Neural crest cell (in vitro differentiated cells): ENCODE results near the gene P3R3URF. TPM values are rescaled to one million over a fixed set of nuclear protein-coding genes. Genes with fewer than 3 reads are reported as not detected.

Experiments
- DNase-seq: peaks from one replicate; pipeline ENCODE4 v3.0.0; 2021; ENCODE audit warnings: low read depth, mixed read lengths, low spot score
- H3K27ac Mint-ChIP-seq: one replicate; pipeline ENCODE4 v1.8.0; 2021; ENCODE audit warnings: mild to moderate bottlenecking, mixed read lengths; ENCODE audit not compliant: unreplicated experiment
- H3K27me3 Mint-ChIP-seq: 2 replicates; pipeline ENCODE4 v1.8.0; 2021; ENCODE audit warnings: low read depth, mild to moderate bottlenecking, mixed read lengths
- H3K36me3 Mint-ChIP-seq: 2 replicates; pipeline ENCODE4 v1.8.0; 2021; ENCODE audit warnings: low read depth, mild to moderate bottlenecking, mixed read lengths
- H3K4me1 Mint-ChIP-seq: 2 replicates; pipeline ENCODE4 v1.8.0; 2021; ENCODE audit warnings: mixed read lengths
- H3K4me3 Mint-ChIP-seq: one replicate; pipeline ENCODE4 v1.8.0; 2021; ENCODE audit warnings: mild to moderate bottlenecking, mixed read lengths
- H3K9me3 Mint-ChIP-seq: 2 replicates; pipeline ENCODE4 v1.8.0; 2021; ENCODE audit warnings: mixed read lengths
- CTCF ChIP-seq: fragments of 200-600 bp; sonication (generic); conservative IDR thresholded peaks from 2 replicates; pipeline ENCODE4 v1.5.0; 2021; ENCODE audit warnings: antibody characterized with exemption, mild to moderate bottlenecking
- total RNA-seq: library from RNA; stranded (reverse); gene quantifications from 2 replicates; pipeline ENCODE4 v1.2.1, GENCODE V29; 2021

Gene P3R3URF
- total RNA-seq, 1 donor from 2014 or later = not detected

DNA sequence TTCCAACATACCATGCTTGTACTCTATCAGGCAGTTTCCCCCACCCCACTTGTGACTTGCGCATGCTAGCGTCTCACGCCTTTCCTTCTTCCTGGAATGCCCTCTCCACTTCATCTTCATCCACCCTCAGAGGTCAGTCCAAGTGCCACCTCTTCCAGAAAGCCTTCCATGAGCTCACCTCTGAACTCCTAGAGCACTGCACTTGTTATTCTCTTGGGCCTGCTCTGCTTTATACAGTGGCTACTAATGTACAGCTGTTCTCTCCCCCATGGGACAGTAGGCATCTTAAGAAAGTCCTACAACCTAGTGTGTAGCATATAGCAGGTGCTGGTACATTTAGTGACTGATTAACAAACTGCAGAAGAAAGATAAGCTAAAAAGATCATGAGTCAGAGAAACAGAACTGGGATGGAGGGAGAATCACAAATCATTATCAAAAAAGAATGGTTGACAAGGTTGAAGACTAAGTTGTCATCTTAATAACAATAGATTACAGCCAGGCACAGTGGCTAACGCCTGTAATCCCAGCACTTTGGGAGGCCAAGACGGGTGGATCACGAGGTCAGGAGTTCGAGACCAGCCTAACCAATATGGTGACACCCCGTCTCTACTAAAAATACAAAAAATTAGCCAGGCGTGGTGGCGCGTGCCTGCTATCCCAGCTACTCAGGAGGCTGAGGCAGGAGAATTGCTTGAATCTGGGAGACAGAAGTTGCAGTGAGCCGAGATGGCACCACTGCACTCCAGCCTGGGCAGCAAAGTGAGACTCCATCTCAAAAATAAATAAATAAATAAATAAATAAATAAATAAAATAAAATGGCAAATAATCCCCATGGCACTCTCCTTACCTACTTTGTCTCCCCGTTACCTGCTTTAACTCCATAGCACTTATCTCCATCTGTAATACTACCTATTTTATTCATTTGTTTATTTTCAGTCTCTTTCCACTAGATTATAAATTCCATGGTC, 17.7 kb downstream of the P3R3URF start:
- no peak overlapping the region for H3K27ac Mint-ChIP-seq
- TF ChIP-seq CTCF = no peak
- H3K4me1 Mint-ChIP-seq = no peaks in the 10 kb centered on the region
- DNase-seq = no peak
- H3K27me3 Mint-ChIP-seq = no peaks in the 10 kb centered on the region
- no peaks in the 10 kb centered on the region for H3K36me3 Mint-ChIP-seq
- no peaks in the 10 kb centered on the region for H3K9me3 Mint-ChIP-seq
- H3K4me3 Mint-ChIP-seq = no peak overlapping the region

GRCh38 chr1:46157916-46158311, 18.4 kb downstream of the P3R3URF start:
- no peaks in the 10 kb centered on the region for H3K9me3 Mint-ChIP-seq
- DNase-seq = no peak
- H3K4me3 Mint-ChIP-seq = no peak overlapping the region
- H3K27me3 Mint-ChIP-seq = no peaks in the 10 kb centered on the region
- TF ChIP-seq CTCF = no peak
- no peaks in the 10 kb centered on the region for H3K36me3 Mint-ChIP-seq
- H3K4me1 Mint-ChIP-seq = no peaks in the 10 kb centered on the region
- H3K27ac Mint-ChIP-seq = no peak overlapping the region

DNA sequence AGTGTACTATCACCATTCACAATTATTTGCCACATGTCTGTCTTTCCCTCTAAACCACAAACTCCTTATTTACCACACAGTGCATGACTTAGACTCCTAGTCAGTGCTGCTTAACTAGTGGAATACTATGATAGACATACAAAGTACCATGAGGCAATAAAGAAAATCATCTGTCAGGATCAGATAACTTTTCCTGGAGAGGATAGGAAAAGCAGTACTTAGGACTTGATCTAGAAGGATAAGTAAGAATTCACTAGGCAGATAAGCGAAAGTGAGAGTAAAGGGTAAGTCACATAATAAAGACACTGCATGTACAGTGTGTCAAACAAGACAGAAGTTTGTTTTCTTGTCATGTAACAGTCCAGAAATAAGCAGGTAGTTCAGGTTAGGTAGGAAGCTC, 22.6 kb downstream of the P3R3URF start:
- no peaks in the 10 kb centered on the region for H3K9me3 Mint-ChIP-seq
- no peak overlapping the region for H3K27ac Mint-ChIP-seq
- no peak overlapping the region for H3K4me3 Mint-ChIP-seq
- no peaks in the 10 kb centered on the region for H3K4me1 Mint-ChIP-seq
- no peak for TF ChIP-seq CTCF
- no peak for DNase-seq
- no peaks in the 10 kb centered on the region for H3K36me3 Mint-ChIP-seq
- no peaks in the 10 kb centered on the region for H3K27me3 Mint-ChIP-seq

GRCh38 chr1:46153228-46153627, 23.1 kb downstream of the P3R3URF start:
- no peak for TF ChIP-seq CTCF
- H3K36me3 Mint-ChIP-seq = no peaks in the 10 kb centered on the region
- H3K9me3 Mint-ChIP-seq = no peaks in the 10 kb centered on the region
- H3K4me3 Mint-ChIP-seq = no peak overlapping the region
- DNase-seq = no peak
- H3K27me3 Mint-ChIP-seq = no peaks in the 10 kb centered on the region
- no peak overlapping the region for H3K27ac Mint-ChIP-seq
- H3K4me1 Mint-ChIP-seq = no peaks in the 10 kb centered on the region

GRCh38 chr1:46152016-46152415, 24.3 kb downstream of the P3R3URF start:
- no peak overlapping the region for H3K27ac Mint-ChIP-seq
- DNase-seq = no peak
- H3K36me3 Mint-ChIP-seq = no peaks in the 10 kb centered on the region
- H3K4me1 Mint-ChIP-seq = no peaks in the 10 kb centered on the region
- TF ChIP-seq CTCF = no peak
- H3K9me3 Mint-ChIP-seq = no peaks in the 10 kb centered on the region
- H3K4me3 Mint-ChIP-seq = no peak overlapping the region
- no peaks in the 10 kb centered on the region for H3K27me3 Mint-ChIP-seq
